Non-pigmented ciliary epithelial cell (primary cell): ENCODE data around the gene TRPM3.

ENCODE experiments used
- DNase-seq: peaks from one replicate; pipeline ENCODE4 v3.0.0-alpha.2; 2010; ENCODE audit warnings: low read depth

The TRPM3 gene

GRCh38 chr9:70484232-70485130, 636.9 kb downstream of the TRPM3 start:
- DNase-seq = no peak

DNA sequence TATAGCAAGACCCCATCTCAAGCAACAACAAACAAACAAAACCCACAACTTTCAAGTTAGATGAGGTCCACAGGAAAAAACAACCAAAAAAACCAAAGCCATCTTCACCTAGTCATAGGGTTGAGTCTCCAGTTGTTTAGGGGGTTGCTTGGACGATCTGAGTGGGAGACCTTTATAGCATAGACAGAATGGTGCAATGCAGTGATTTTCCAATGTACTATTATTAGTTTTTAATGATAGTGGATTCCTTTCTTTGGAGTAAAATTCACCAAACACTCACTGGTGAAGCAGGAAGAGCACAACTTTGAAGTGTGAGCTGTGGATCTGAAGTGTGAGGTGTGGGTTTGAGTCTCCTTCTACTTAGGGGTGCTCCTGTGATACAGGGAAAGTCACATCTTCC, 640.0 kb downstream of the TRPM3 start:
- no peak for DNase-seq

DNA sequence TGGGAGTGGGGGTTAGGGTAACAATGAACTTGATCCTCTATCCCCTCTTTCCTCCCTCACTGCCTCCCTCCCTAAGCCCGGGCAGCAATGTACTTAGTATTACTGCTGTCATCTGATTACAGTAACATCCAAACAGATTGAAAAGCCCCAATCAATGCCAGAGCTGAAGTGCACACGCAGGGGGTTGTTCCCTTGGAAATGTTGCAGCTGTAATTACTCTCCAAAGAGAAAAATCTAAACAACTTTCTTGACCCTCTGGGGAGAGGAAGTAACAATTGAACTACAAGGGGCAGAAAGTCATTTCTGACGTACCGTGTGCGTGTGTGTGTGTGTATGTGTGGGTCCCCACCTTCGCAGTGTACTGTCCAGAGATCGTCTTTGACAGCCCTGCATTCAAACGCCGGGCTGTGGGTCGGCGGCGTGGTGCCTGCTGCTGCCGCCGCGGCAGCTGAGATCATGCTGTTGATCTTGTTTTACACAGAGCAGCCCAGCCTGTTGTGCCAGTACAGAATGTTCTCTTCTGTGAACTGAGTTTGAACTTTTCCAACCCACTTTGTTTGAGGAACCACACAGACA, 640.9 kb downstream of the TRPM3 start:
- DNase-seq = peak; percentile 76

- DNase-seq = peak; percentile 65
These were observed 641.5 kb downstream of the TRPM3 start for GRCh38 chr9:70479880-70480291.
